Measurements from ENCODE around the gene ATP6V1E1. TPM values are rescaled to one million over a fixed set of nuclear protein-coding genes. Genes with fewer than 3 reads are reported as not detected.
"Not testable (repeated sequence)": the region's sequence is repeated elsewhere in the genome, so short reads cannot be mapped to it uniquely, and the experiment has no call there.

The ATP6V1E1 gene
- total and polyA plus RNA-seq, 11 donors: 126 to 333 (median 222) TPM

GRCh38 chr22:17672417-17672991 lies 44.0 kb upstream of the ATP6V1E1 start:
- ATAC-seq (no peak), DNase-seq (no peak)
- WGBS, 4 donors: 92 to 99% (median 94%) methylated on average over 2 of the region's 2 CpGs
- Histone ChIP-seq H3K4me3 (no peak overlapping the region), H3K36me3 (peaks cover 0 to 23% (median 8%) of the 10 kb centered on the region in 9 donors), H3K27me3 (no peaks in the 10 kb centered on the region), H3K4me1 (peaks cover 0 to 36% (median 0%) of the 10 kb centered on the region in 12 donors), H3K9me3 (no peaks in the 10 kb centered on the region), H3K27ac (no peak overlapping the region)
- TF ChIP-seq, protein P1, sequence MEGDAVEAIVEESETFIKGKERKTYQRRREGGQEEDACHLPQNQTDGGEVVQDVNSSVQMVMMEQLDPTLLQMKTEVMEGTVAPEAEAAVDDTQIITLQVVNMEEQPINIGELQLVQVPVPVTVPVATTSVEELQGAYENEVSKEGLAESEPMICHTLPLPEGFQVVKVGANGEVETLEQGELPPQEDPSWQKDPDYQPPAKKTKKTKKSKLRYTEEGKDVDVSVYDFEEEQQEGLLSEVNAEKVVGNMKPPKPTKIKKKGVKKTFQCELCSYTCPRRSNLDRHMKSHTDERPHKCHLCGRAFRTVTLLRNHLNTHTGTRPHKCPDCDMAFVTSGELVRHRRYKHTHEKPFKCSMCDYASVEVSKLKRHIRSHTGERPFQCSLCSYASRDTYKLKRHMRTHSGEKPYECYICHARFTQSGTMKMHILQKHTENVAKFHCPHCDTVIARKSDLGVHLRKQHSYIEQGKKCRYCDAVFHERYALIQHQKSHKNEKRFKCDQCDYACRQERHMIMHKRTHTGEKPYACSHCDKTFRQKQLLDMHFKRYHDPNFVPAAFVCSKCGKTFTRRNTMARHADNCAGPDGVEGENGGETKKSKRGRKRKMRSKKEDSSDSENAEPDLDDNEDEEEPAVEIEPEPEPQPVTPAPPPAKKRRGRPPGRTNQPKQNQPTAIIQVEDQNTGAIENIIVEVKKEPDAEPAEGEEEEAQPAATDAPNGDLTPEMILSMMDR (IDR thresholded peaks at IDR 0.05): no peak
- TF ChIP-seq POLR2A (IDR thresholded peaks at IDR 0.05): no peak
- intact Hi-C loops (cut with DNase I): no loop called here

GRCh38 chr22:17671521-17672092 lies 43.1 kb upstream of the ATP6V1E1 start:
- H3K4me3 ChIP-seq; H3K9me3 ChIP-seq; H3K27ac ChIP-seq; DNase-seq; H3K27me3 ChIP-seq; intact Hi-C loops (cut with DNase I); ATAC-seq: not testable (repeated sequence)
- H3K4me1 ChIP-seq: peaks cover 0 to 36% (median under 1%) of the 10 kb centered on the region in 12 donors
- peaks cover 0 to 29% (median 13%) of the 10 kb centered on the region in 9 donors for H3K36me3 ChIP-seq
- 95 to 98% (median 97%) methylated on average over 10 of the region's 10 CpGs for WGBS, 4 donors

DNA sequence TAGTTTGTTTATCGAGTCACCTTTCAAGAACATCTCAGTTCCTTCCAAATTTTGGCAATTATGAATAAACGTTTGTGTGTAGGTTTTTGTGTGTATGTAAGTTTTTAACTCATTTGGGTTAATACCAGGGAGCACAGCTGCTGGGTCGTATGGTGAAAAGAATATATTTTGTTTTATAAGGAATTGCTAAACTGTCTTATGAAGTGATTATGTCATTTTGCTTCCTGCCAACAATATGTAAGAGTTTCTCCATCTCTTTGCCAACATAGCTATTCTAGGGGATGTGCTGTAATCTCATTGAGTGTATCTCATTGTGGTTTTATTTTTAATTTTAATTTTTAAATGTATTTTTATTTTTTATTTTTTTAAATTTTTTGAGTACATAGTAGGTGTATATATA lies 37.3 kb upstream of the ATP6V1E1 start:
- H3K27ac ChIP-seq: no peak overlapping the region
- intact Hi-C loops (cut with DNase I): loop anchor here in 1 of 10 donors (2.0 kb wide), 1 partner anchor 21 kb away; no protein-coding TSS in a partner anchor
- TF ChIP-seq POLR2A (IDR thresholded peaks at IDR 0.05): no peak
- TF ChIP-seq, protein P1 (IDR thresholded peaks at IDR 0.05): no peak
- H3K36me3 ChIP-seq: peaks cover 0 to 63% (median 55%) of the 10 kb centered on the region in 9 donors
- H3K4me3 ChIP-seq: no peak overlapping the region
- H3K27me3 ChIP-seq: no peaks in the 10 kb centered on the region
- ATAC-seq: no peak
- no peak for DNase-seq
- 65 to 79% (median 70%) methylated on average over 3 of the region's 3 CpGs for WGBS, 4 donors
- H3K4me1 ChIP-seq: peaks cover 0 to 11% (median 0%) of the 10 kb centered on the region in 12 donors
- no peaks in the 10 kb centered on the region for H3K9me3 ChIP-seq

GRCh38 chr22:17665248-17665647 lies 36.7 kb upstream of the ATP6V1E1 start:
- Histone ChIP-seq H3K36me3 (peaks cover 0 to 64% (median 56%) of the 10 kb centered on the region in 9 donors), H3K4me1 (peaks cover 0 to 11% (median 0%) of the 10 kb centered on the region in 12 donors), H3K27me3 (no peaks in the 10 kb centered on the region), H3K4me3 (no peak overlapping the region), H3K9me3 (no peaks in the 10 kb centered on the region), H3K27ac (no peak overlapping the region)
- no peak for ATAC-seq
- DNase-seq: no peak
- WGBS, 4 donors: 94 to 96% (median 95%) methylated on average over 3 of the region's 3 CpGs
- TF ChIP-seq POLR2A (IDR thresholded peaks at IDR 0.05): no peak
- TF ChIP-seq, protein P1 (IDR thresholded peaks at IDR 0.05): no peak
- intact Hi-C loops (cut with DNase I): loop anchor here in 1 of 10 donors (2.0 kb wide), 1 partner anchor 20 kb away; no protein-coding TSS in a partner anchor

Measured in heart left ventricle (tissue), 16 donors.